GM12872 (cell line): ENCODE results near the gene CD151.

Source experiments
- CTCF ChIP-seq: IDR thresholded peaks from 3 replicates; pipeline ENCODE4 v1.5.1; 2011; ENCODE audit warnings: low read depth, mild to moderate bottlenecking, low read length, moderate library complexity; ENCODE audit not compliant: insufficient read depth

Gene CD151

DNA sequence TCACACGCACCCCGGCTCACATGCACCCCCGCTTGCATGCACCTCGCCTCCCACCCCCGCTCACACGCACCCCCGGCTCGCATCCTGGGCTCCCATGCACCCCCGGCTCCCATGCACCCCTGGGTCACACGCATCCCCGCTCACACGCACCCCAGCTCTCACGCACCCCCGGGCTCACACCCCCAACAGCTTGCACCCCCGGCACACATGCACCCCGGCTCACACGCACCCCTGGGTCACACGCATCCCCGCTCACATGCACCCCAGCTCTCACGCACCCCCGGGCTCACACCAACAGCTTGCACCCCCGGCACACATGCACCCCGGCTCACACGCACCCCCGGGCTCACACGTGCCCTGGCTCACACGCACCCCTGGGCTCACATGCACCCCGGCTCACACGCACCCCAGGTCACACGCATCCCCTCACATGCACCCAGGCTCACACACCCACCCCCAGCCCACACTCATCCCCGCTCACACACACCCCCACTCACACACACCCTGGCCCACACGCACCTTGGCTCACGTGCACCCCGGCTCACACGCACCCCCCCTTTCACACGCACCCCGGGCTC is 26.1 kb downstream of the CD151 start:
- no peak for TF ChIP-seq CTCF

- no peak for TF ChIP-seq CTCF
These were observed 26.8 kb downstream of the CD151 start for GRCh38 chr11:859394-860131.

- TF ChIP-seq CTCF, result no peak
These were observed 27.7 kb downstream of the CD151 start for GRCh38 chr11:860234-861104.

- no peak for TF ChIP-seq CTCF
These were observed 28.3 kb downstream of the CD151 start for GRCh38 chr11:861105-861479.

DNA sequence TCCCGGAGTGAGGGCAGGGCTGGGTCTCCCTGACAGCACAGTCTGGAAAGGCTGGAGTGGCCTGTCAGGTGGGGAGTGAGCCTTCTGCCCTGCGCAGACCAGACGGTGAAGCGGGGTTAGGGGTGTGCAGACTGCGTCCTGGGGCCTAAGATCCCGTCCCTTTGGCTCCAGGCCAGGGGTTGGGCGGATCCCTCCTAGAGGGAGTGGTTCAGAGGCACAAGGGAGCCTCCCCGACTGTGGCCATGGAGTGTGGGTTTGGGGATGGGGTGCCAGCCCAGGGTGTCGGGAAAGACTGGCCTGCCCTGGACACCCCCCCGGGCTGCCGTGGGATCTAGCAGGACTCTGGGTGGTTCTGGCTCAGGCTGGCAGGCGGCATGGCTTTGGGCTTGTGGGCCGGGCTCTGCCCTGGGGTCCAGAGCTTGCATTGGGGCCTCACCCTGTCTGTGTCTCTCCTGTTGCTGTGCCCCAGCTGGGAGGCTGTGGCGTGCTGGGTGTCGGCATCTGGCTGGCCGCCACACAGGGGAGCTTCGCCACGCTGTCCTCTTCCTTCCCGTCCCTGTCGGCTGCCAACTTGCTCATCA is 29.4 kb downstream of the CD151 start:
- no peak for TF ChIP-seq CTCF

DNA sequence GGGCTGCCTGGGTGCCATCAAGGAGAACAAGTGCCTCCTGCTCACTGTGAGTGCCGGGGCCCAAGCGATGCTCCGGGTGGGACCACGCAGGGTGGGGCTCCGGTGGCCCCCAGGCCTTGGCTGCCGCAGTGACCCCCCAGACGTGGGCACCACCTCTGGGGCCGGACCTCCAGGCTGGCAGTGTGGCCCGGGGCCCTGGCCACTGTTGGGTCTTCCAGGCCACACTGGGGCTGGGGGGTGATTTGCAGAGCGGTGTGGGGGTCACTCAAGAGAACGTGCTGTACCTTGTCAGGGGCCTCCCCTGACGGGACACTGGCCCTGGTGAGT is 29.9 kb downstream of the CD151 start:
- TF ChIP-seq CTCF, result no peak
